ENCODE measurements around the gene BCAR1.

DNA sequence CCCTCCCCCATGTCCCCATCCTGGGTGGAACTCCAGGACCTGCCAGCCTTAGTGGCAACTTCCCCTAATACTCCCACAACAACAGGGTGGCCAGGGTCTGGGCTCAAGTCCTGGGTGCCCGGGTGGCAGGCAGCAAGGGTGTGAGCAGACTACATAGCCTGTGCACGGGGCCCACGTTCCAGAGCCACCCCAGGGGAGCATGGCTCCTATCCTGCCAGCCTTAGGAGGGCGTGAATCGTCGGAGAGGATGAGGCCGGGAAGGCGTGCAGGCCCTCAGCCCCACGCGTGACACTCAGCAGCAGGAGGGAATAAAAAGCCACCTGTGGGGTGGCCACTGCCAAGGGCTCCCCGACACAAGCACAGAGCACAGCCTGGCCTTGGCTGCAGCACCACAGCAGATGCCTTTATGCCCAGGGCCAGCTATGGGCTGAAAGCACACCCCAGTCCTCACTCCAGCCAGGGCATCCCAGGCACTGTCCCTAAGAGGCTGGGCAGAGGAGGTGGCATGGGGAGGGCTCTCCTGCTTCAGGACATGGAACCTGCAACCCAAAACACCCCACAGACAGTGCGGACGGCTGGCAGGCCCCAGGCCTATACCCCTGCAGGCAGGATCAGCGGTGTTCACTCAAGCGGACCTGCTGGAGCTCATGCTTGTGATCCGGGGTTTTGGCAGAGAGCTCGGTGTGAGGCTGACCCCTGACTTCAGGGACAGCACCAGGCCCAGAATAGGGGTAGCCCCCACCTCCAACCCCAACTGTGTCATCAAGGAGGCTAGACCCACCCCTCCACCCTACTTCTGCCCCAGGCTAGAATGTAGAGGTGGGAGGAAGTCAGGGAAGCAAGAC lies 2.7 kb downstream of the BCAR1 start:
- TF ChIP-seq POLR2A (IDR thresholded peaks at IDR 0.05) (no peak), CTCF (IDR thresholded peaks at IDR 0.05) (no peak)

Measured in prostate gland (tissue), 2 donors.